GM12892 (cell line): ENCODE data around the gene CCL13.

Experiments used
- POLR2A ChIP-seq: IDR thresholded peaks from 2 replicates; pipeline ENCODE4 v1.6.1; 2011; ENCODE audit warnings: low read depth, low read length, control low read depth
- POLR2AphosphoS5 ChIP-seq: IDR thresholded peaks from 2 replicates; pipeline ENCODE4 v1.6.1; 2011; ENCODE audit warnings: low read depth, low read length, control low read depth

GRCh38 chr17:34384822-34385605, 28.7 kb downstream of the CCL13 start:
- TF ChIP-seq POLR2A (no peak), POLR2AphosphoS5 (no peak)
